ENCODE data around the gene ACBD6. TPM values are rescaled to one million over a fixed set of nuclear protein-coding genes. Genes with fewer than 3 reads are reported as not detected.

ACBD6 gene
- total RNA-seq, 2 donors from 2014 or later: 43.2 to 54.5 TPM

DNA sequence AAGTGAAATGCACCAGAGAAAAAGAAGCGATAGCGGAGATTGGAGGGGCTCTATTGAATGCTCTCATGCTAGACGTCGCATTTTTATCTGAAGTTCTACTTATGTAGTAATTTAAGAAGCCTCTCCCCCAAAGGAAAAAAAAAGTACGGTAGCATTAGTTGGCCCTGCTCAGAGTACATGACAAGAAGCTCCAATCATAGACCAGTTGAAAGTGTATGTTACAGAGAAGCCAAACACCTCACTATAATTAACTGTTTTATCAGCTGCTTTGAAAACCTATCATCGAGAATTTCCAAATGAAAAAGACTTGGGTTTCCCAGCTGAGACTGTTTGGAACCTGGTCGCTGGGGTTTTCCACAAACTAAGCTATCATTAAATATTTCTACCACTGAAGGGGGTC is 36.8 kb upstream of the ACBD6 start:
- H3K9me3 ChIP-seq (ENCODE audit: control insufficient read depth, low read length): no peaks in the 10 kb centered on the region
- no peak overlapping the region for H3K27ac ChIP-seq (ENCODE audit: low read depth, low read length)
- 84 to 92% methylated on average over 2 to 7 of the region's 7 CpGs for WGBS, 2 experiments (ENCODE audit: insufficient coverage in 1 of 2, insufficient read length in 1 of 2)
- no peak overlapping the region for H3K4me3 Mint-ChIP-seq
- no peaks in the 10 kb centered on the region for H3K27me3 Mint-ChIP-seq (ENCODE audit: insufficient read depth)
- no peak overlapping the region for H3K27ac Mint-ChIP-seq
- no peak for TF ChIP-seq CTCF (conservative IDR thresholded peaks at IDR 0.05)
- H3K4me3 ChIP-seq (ENCODE audit: low read length): no peak overlapping the region
- no peaks in the 10 kb centered on the region for H3K9me3 Mint-ChIP-seq
- H3K9ac ChIP-seq (ENCODE audit: extremely low read depth, low read length, poor library complexity, severe bottlenecking): no peak overlapping the region
- no peaks in the 10 kb centered on the region for H3K36me3 ChIP-seq (ENCODE audit: control insufficient read depth, insufficient read depth, low read length)
- H3K27me3 ChIP-seq (ENCODE audit: control insufficient read depth, insufficient read depth, low read length, poor library complexity, severe bottlenecking): no peaks in the 10 kb centered on the region
- DNase-seq: no peak
- no peaks in the 10 kb centered on the region for H3K4me1 ChIP-seq (ENCODE audit: control insufficient read depth, insufficient read depth, low read length)
- H3K4me1 Mint-ChIP-seq: peaks cover 11% of the 10 kb centered on the region
- no peaks in the 10 kb centered on the region for H3K36me3 Mint-ChIP-seq (ENCODE audit: low read depth)

- Histone ChIP-seq H3K9me3 (ENCODE audit: control insufficient read depth, low read length) (no peaks in the 10 kb centered on the region), H3K9ac (ENCODE audit: extremely low read depth, low read length, poor library complexity, severe bottlenecking) (no peak overlapping the region), H3K4me3 (ENCODE audit: low read length) (no peak overlapping the region), H3K4me1 (ENCODE audit: control insufficient read depth, insufficient read depth, low read length) (no peaks in the 10 kb centered on the region), H3K27ac (ENCODE audit: low read depth, low read length) (no peak overlapping the region), H3K36me3 (ENCODE audit: control insufficient read depth, insufficient read depth, low read length) (no peaks in the 10 kb centered on the region), H3K27me3 (ENCODE audit: control insufficient read depth, insufficient read depth, low read length, poor library complexity, severe bottlenecking) (no peaks in the 10 kb centered on the region)
- Mint-ChIP-seq H3K27ac (no peak overlapping the region), H3K9me3 (no peaks in the 10 kb centered on the region), H3K4me1 (peaks cover 2% of the 10 kb centered on the region), H3K4me3 (no peak overlapping the region), H3K36me3 (ENCODE audit: low read depth) (no peaks in the 10 kb centered on the region), H3K27me3 (ENCODE audit: insufficient read depth) (peaks cover 2% of the 10 kb centered on the region)
- WGBS, 2 experiments (ENCODE audit: insufficient coverage in 1 of 2, insufficient read length in 1 of 2): 94% methylated on average over 7 of the region's 7 CpGs
- no peak for DNase-seq
- no peak for TF ChIP-seq CTCF (conservative IDR thresholded peaks at IDR 0.05)
Measured at GRCh38 chr1:180536821-180537372, 34.5 kb upstream of the ACBD6 start.

GRCh38 chr1:180535418-180535999 is 33.1 kb upstream of the ACBD6 start:
- Mint-ChIP-seq H3K9me3 (no peaks in the 10 kb centered on the region), H3K36me3 (ENCODE audit: low read depth) (no peaks in the 10 kb centered on the region), H3K4me3 (no peak overlapping the region), H3K4me1 (no peaks in the 10 kb centered on the region), H3K27ac (no peak overlapping the region), H3K27me3 (ENCODE audit: insufficient read depth) (peaks cover 2% of the 10 kb centered on the region)
- Histone ChIP-seq H3K36me3 (ENCODE audit: control insufficient read depth, insufficient read depth, low read length) (no peaks in the 10 kb centered on the region), H3K4me3 (ENCODE audit: low read length) (no peak overlapping the region), H3K27ac (ENCODE audit: low read depth, low read length) (no peak overlapping the region), H3K27me3 (ENCODE audit: control insufficient read depth, insufficient read depth, low read length, poor library complexity, severe bottlenecking) (no peaks in the 10 kb centered on the region), H3K9me3 (ENCODE audit: control insufficient read depth, low read length) (no peaks in the 10 kb centered on the region), H3K4me1 (ENCODE audit: control insufficient read depth, insufficient read depth, low read length) (no peaks in the 10 kb centered on the region), H3K9ac (ENCODE audit: extremely low read depth, low read length, poor library complexity, severe bottlenecking) (no peak overlapping the region)
- WGBS, 2 experiments (ENCODE audit: insufficient coverage in 1 of 2, insufficient read length in 1 of 2): 86 to 91% methylated on average over 5 of the region's 5 CpGs
- no peak for DNase-seq
- no peak for TF ChIP-seq CTCF (conservative IDR thresholded peaks at IDR 0.05)

Measured in endodermal cell (in vitro differentiated cells).